ENCODE measurements around the gene NCKAP5. TPM values are rescaled to one million over a fixed set of nuclear protein-coding genes. Genes with fewer than 3 reads are reported as not detected.

Gene NCKAP5
- total and polyA plus RNA-seq, 2 of the 8 experiments (the other 6 are each of a cell fraction or from before 2014, with no cell fraction given), result 0.27 to 0.86 TPM

DNA sequence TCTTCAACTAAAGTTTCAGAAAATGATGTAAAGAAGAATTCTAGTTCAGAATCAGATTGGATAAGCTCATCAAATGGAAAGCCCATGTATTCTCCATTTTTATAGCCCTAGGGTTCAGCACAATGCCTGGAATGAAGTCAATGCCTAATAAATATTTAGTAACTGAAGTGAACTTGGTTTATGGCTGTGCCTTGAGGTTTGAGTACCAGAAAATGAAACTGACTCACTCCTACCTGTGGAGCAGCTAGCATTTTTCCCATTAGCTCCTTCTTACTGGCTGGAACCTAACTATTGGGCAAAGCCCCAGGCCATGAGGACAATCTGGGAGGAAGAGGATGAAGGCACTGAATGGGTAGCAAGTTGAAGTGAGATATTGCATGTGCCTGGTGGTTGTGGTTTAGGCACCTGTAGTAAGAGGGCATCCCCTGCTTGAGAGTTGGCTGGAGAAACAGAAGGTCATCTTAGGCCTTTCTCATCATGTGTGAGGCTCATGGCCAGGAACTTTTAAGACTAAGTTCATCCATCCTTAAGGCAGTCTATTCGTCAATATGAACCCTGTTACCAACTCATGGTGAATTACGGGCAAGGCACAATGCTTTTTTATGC is 813.3 kb downstream of the NCKAP5 start:
- no peak overlapping the region for H2BK20ac ChIP-seq (ENCODE audit: low read length)
- no peaks in the 10 kb centered on the region for H3K4me1 ChIP-seq (replicated peaks in 1 of 4; ENCODE audit: control insufficient read depth in 3 of 4, insufficient read depth in 4 of 4, low read length in 3 of 4)
- FAIRE-seq, result no peak

More for the DNA sequence above, 813.3 kb downstream of the NCKAP5 start:
- H3K27me3 ChIP-seq (replicated peaks in 1 of 4; ENCODE audit: control insufficient read depth in 3 of 4, extremely low read depth in 1 of 4, insufficient read depth in 3 of 4, low read length in 3 of 4), result no peaks in the 10 kb centered on the region
- no peak for DNase-seq (ENCODE audit: low read depth in 1 of 2, low spot score in 2 of 2)
- H3K14ac ChIP-seq (ENCODE audit: insufficient read length), result no peak overlapping the region
- TF ChIP-seq PHF8 (conservative IDR thresholded peaks at IDR 0.05; ENCODE audit: low read depth, low read length) (no peak), CBX8 (IDR thresholded peaks at IDR 0.05; ENCODE audit: borderline replicate concordance, low read depth, low read length) (no peak), RXRA (IDR thresholded peaks at IDR 0.05; ENCODE audit: insufficient read depth, low read depth, low read length) (no peak)
- 92% methylated on average over 2 of the region's 2 CpGs; no CpG with 5 or more reads in 1 of the 2 experiments for WGBS, 2 experiments (ENCODE audit: extremely low coverage in 1 of 2, insufficient coverage in 1 of 2, insufficient read length in 1 of 2, insufficient replicate concordance in 2 of 2, low coverage in 1 of 2, low lambda C conversion rate in 2 of 2, missing lambda C conversion rate in 1 of 2)
- H3K23ac ChIP-seq (ENCODE audit: insufficient read length), result no peak overlapping the region
- H2BK12ac ChIP-seq (ENCODE audit: low read depth, low read length), result no peak overlapping the region
- no peak overlapping the region for H2BK15ac ChIP-seq (ENCODE audit: low read length)
- no peak overlapping the region for H3K56ac ChIP-seq (replicated peaks; ENCODE audit: insufficient read length, low read depth, low read length)
- H4K20me1 ChIP-seq (replicated peaks in 1 of 2; ENCODE audit: control insufficient read depth in 1 of 2, insufficient read depth in 2 of 2, low read length in 2 of 2), result no peaks in the 10 kb centered on the region
- no peak overlapping the region for H4K8ac ChIP-seq (ENCODE audit: extremely low read depth, insufficient read depth, low read length)
- H4K91ac ChIP-seq (replicated peaks; ENCODE audit: insufficient read length, low read length), result no peak overlapping the region
- no peak overlapping the region for H2AFZ ChIP-seq (ENCODE audit: low read length)
- no peak overlapping the region for H3K18ac ChIP-seq (ENCODE audit: extremely low read depth, low read length)
- no peak overlapping the region for H2AK5ac ChIP-seq (ENCODE audit: low read depth, low read length)
- H3K79me1 ChIP-seq (ENCODE audit: low read depth, low read length), result no peaks in the 10 kb centered on the region
- no peaks in the 10 kb centered on the region for H3K9me3 ChIP-seq (ENCODE audit: insufficient read depth in 2 of 2, low read depth in 1 of 2, low read length in 1 of 2)
- no peak overlapping the region for H3K4me3 ChIP-seq (ENCODE audit: extremely low read depth in 1 of 4, insufficient read depth in 2 of 4, low read depth in 3 of 4, low read length in 4 of 4)
- no peak overlapping the region for H3K27ac ChIP-seq (ENCODE audit: low read depth, low read length)
- no peak overlapping the region for H3K4me2 ChIP-seq (ENCODE audit: insufficient read depth in 1 of 2, low read depth in 2 of 2, low read length in 2 of 2)
- H3K79me2 ChIP-seq (ENCODE audit: control insufficient read depth in 1 of 2, insufficient read depth in 2 of 2, low read length in 2 of 2), result no peaks in the 10 kb centered on the region
- H3K9ac ChIP-seq (replicated peaks in 1 of 4; ENCODE audit: extremely low read depth in 1 of 4, low read depth in 3 of 4, low read length in 3 of 4), result no peak overlapping the region
- H2BK120ac ChIP-seq (replicated peaks; ENCODE audit: low read depth, low read length), result no peak overlapping the region
- ChIA-PET POLR2A (ENCODE audit: partially characterized antibody) (no interaction called here), CTCF (ENCODE audit: partially characterized antibody) (interaction anchor here (0.9 kb wide), 1 partner anchor 104 kb away, joined by 3 read pairs; no protein-coding TSS in a partner anchor)
- no peak overlapping the region for H2BK5ac ChIP-seq (ENCODE audit: low read depth, low read length)
- no peak overlapping the region for H4K5ac ChIP-seq (ENCODE audit: insufficient read length, low read depth, low read length)
- H3K36me3 ChIP-seq (ENCODE audit: control insufficient read depth in 2 of 4, insufficient read depth in 4 of 4, low read length in 3 of 4), result no peaks in the 10 kb centered on the region
- H3K4ac ChIP-seq (replicated peaks; ENCODE audit: insufficient read length, low read depth, low read length), result no peak overlapping the region
- H3K23me2 ChIP-seq (ENCODE audit: low read depth, low read length), result no peaks in the 10 kb centered on the region
